ENCODE measurements around the gene MRAP.
"Not testable (repeated sequence)": the region's sequence is repeated elsewhere in the genome, so short reads cannot be mapped to it uniquely, and the experiment has no call there.

DNA sequence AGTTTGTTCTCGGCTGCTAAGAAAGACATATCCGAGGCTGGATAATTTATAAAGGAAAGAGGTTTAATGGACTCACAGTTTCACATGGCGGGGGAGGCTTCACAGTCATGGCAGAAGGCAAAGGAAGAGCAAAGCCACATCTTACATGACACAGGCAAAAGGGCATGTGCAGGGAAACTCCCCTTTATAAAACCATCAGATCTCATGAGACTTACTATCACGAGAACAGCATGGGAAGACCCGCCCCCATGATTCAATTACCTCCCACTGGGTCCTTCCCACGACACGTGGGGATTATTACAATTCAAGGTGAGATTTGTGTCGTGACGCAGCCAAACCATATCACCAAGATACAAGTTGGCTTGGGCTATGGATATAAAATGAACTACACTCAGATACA is 12.3 kb downstream of the MRAP start:
- not testable (repeated sequence) for TF ChIP-seq EZH2 (IDR thresholded peaks at IDR 0.05; ENCODE audit: borderline replicate concordance, low read depth, low read length, poor library complexity, severe bottlenecking); CTCF (conservative IDR thresholded peaks at IDR 0.05; ENCODE audit: low read depth, low read length)

All from A673 (cell line).